Measurements from ENCODE around the gene FBN2.

Gene FBN2

DNA sequence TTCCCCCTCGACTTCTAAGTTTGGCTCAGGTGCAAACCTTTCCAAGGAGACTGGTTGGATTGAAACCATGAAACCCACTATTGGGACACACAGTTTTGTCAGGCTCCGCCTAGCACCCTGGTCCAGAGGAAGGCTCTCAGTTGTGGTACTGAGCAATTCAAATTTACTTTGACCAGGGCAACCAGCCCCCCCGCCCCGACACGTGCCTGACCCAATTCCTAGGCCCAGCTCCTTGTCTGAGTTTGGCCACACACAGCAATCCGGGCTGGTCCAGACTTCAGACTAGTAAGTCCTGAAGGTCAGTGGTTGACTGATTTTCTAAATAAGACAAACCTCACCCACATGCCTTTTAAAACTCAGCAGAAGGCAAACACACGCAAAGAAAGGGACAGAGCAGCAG is 321.8 kb downstream of the FBN2 start:
- in situ Hi-C loops (cut with MboI; ENCODE audit: low sequenced_read_pairs): loop anchor here (25.0 kb wide), 1 partner anchor 654 kb away; no protein-coding TSS in a partner anchor

DNA sequence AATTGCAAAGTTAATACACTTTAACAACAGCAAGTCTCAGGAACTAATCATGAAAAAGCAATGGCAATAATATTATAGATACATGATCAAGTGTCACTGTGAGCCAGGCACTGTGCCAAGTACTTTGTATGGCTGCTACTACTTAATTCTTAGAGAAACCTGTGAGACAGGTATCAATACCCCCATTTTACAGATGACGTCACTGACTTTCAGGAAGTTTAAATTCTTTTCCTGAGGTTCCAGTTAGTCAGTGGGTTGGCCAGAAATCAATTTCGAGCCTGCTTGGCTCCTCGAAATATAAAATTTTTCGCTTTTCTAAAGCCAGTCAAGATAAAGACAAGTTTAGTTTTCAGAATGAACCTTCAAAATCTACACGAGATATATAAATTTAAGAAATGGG is 324.2 kb downstream of the FBN2 start:
- in situ Hi-C loops (cut with MboI; ENCODE audit: low sequenced_read_pairs): loop anchor here (25.0 kb wide), 1 partner anchor 652 kb away; no protein-coding TSS in a partner anchor

DNA sequence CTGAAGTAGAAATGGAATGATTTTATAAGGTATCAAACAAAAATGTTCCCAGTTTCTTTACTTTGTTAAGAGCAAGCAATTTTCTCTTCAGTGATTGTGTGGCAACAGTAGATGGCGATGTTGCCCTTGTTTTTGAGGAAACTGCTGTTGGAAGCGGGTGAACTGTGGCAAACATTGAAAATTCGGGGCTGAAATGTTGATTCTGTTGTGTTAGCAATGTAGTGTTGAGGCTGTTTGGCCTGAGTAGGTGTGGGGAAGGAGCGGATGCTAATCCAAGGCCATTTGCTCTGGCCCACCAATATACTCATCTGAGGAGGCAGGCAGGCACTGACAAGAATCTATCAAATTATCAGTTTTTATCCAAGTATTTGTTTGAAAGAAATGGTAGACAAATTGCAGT is 324.7 kb downstream of the FBN2 start:
- in situ Hi-C loops (cut with MboI; ENCODE audit: low sequenced_read_pairs): loop anchor here (25.0 kb wide), 1 partner anchor 651 kb away; no protein-coding TSS in a partner anchor

DNA sequence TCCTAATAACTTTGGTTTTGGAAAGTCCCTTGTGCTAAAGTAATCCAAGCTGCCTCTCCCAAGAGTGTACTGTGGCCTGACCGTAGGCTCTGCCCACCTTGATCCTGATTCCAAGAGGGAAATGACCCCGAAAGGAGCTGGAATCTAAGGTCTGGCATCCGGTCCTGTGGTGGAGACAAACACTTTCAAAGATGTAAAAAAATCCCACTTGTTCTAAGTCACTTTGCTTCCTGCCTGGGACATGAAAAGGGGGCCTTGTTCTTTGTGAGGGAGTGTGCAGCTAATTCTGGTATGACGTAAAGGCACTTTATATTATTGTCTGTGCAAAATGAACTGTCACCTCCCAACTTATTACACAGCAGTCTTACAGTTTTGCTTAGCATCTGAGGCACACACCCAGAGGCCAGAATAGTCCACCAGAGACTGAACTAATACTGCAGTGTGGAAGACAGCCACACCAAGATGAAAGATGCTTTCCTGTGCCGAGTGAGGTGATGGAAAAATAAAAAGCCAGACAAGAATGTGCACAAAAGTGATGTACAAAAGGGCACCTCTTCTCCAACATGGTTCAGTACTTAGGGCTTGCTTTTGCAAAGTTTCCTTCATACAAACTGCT is 325.7 kb downstream of the FBN2 start:
- in situ Hi-C loops (cut with MboI; ENCODE audit: low sequenced_read_pairs): loop anchor here (25.0 kb wide), 1 partner anchor 650 kb away; no protein-coding TSS in a partner anchor

DNA sequence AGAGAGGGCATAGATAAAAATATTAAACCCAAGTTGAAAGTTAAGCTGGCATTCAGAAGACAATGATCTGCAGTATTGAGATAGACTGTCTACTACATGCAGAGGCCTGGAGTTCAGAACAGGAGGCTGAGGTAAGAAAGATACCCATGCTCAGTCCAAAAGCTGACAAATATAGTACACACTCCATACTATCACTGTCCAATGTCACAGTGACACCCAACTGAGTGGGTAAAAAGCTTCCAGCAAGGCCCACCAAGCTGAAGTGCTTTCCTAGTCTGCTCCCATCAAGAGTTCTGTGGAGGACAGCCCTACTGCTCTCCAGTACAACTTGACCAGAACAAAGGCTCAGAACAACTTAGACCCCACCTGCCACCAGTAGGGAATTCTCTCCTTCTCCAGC is 329.6 kb downstream of the FBN2 start:
- in situ Hi-C loops (cut with MboI; ENCODE audit: low sequenced_read_pairs): loop anchor here (25.0 kb wide), 1 partner anchor 646 kb away; no protein-coding TSS in a partner anchor

Measured in HL-60/S4 treated with retinoic acid at 250 ng/mL for 4 days and 3 days (cell line).